ENCODE measurements around the gene CASP10. TPM values are rescaled to one million over a fixed set of nuclear protein-coding genes. Genes with fewer than 3 reads are reported as not detected.

Gene CASP10
- total and polyA plus RNA-seq, 9 of the 15 experiments (the other 6 are each of a cell fraction or from before 2014, with no cell fraction given) = 7.1 to 20.4 (median 10.8) TPM

DNA sequence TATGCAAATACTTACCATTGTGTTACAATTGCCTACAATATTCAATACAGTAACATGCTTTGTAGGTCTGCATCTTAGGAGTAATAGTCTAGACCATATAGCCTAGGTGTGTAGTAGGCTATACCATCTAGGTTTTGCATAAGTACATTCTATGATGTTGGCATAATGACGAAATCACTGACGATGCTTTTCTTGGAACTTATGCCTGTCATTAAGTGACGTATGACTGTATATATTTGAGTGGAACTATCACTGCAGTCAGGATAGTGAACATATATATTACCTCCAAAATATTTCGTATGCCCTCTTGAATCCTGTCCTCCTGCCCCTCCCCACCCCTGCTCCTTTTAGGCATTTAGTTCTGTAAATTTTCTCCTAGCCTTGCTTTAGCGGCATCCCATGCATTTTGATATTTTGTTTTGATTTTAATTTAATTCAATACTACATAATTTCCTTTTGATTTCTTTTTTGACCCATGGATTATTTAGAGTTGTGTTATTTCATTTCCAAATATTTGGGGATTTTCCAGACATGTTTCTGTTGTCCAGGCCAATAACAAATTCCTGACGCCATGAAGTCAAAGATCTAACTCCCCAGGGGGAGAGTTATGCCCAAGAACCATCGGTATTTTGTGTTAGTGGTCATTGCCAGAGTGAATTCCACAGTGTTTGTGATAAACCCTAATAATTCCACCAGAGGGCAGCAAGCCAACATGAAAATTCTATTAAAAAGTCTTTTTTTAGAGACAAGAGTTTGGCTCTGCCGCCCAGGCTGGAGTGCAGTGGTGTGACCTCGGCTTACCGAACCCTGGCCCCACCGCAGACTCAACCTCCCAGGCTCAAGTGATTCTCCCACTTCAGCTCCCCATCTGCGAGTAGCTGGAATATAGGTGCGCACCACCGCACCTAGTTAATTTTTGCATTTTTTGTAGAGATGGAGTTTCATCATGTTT, 53.2 kb downstream of the CASP10 start (continued):
- no peak for TF ChIP-seq PHF21A (IDR thresholded peaks at IDR 0.05; ENCODE audit: borderline replicate concordance, low read depth)
- no peak for TF ChIP-seq ZNF609 (CRISPR knock-in tag; IDR thresholded peaks at IDR 0.05; ENCODE audit: borderline replicate concordance)
- no peak for TF ChIP-seq CHD4 (IDR thresholded peaks at IDR 0.05; ENCODE audit: insufficient read depth, insufficient replicate concordance, low read depth, low read length, poor library complexity, severe bottlenecking)
- TF ChIP-seq NFYB (IDR thresholded peaks at IDR 0.05; ENCODE audit: extremely low read depth, insufficient read length) = no peak
- TF ChIP-seq ZNF24 (IDR thresholded peaks at IDR 0.05) = no peak
- TF ChIP-seq RNF2 (IDR thresholded peaks at IDR 0.05) = no peak
- TF ChIP-seq HES1 (IDR thresholded peaks at IDR 0.05; ENCODE audit: low read depth) = no peak
- TF ChIP-seq TEAD2 (tag; IDR thresholded peaks at IDR 0.05) = no peak
- peak; percentile 43 for TF ChIP-seq MEIS2 (IDR thresholded peaks at IDR 0.05; ENCODE audit: partially characterized antibody)
- no peak for TF ChIP-seq CREB3L1 (IDR thresholded peaks at IDR 0.05; ENCODE audit: borderline replicate concordance, low read depth)
- no peak for TF ChIP-seq GABPB1 (CRISPR knock-in tag; IDR thresholded peaks at IDR 0.05)
- no peak for TF ChIP-seq KAT7 (CRISPR knock-in tag; IDR thresholded peaks at IDR 0.05; ENCODE audit: borderline replicate concordance)
- TF ChIP-seq ZNF121 (CRISPR knock-in tag; conservative IDR thresholded peaks at IDR 0.05) = no peak
- no peak for TF ChIP-seq MCM7 (IDR thresholded peaks at IDR 0.05)
- TF ChIP-seq C11orf30 (IDR thresholded peaks at IDR 0.05; ENCODE audit: low read depth) = peak; percentile 73
- no peak for TF ChIP-seq ZNF830 (CRISPR knock-in tag; IDR thresholded peaks at IDR 0.05)

Measured in K562 (cell line).